H9 (cell line): ENCODE results near the gene TMEM236. TPM values are rescaled to one million over a fixed set of nuclear protein-coding genes. Genes with fewer than 3 reads are reported as not detected.
A peak's percentile ranks its signal among the peaks of the same experiment; 100 is the strongest.

Source experiments
- DNase-seq: peaks from one replicate; pipeline ENCODE4 v3.0.0-alpha.2; 2017
- H2AFZ ChIP-seq: one replicate; pipeline ENCODE4 v1.6.1; 2013; ENCODE audit warnings: mild to moderate bottlenecking, low read length, control low read depth, moderate library complexity
- H2AK5ac ChIP-seq: 2 replicates; pipeline ENCODE4 v1.6.1; 2013; ENCODE audit warnings: low read length, control low read depth, mixed read lengths; ENCODE audit not compliant: insufficient read length
- H2BK120ac ChIP-seq: one replicate; pipeline ENCODE4 v1.6.1; 2013; ENCODE audit warnings: low read depth, mild to moderate bottlenecking, low read length, control low read depth, inconsistent platforms; ENCODE audit not compliant: poor library complexity, severe bottlenecking
- H2BK12ac ChIP-seq: 2 replicates; pipeline ENCODE4 v1.6.1; 2013; ENCODE audit warnings: low read length, control low read depth, mixed read lengths, low read depth; ENCODE audit not compliant: insufficient read length
- H2BK15ac ChIP-seq: 2 replicates; pipeline ENCODE4 v1.6.1; 2013; ENCODE audit warnings: low read depth, low read length, control low read depth
- H2BK20ac ChIP-seq: one replicate; pipeline ENCODE4 v1.6.1; 2013; ENCODE audit warnings: low read depth, mild to moderate bottlenecking, low read length, control low read depth, inconsistent platforms; ENCODE audit not compliant: poor library complexity, severe bottlenecking
- H2BK5ac ChIP-seq: 2 replicates; pipeline ENCODE4 v1.6.1; 2013; ENCODE audit warnings: low read length, control low read depth, mixed read lengths; ENCODE audit not compliant: insufficient read length
- H3K14ac ChIP-seq: 2 replicates; pipeline ENCODE4 v1.6.1; 2013; ENCODE audit warnings: low read length, control low read depth; ENCODE audit not compliant: insufficient read depth
- H3K18ac ChIP-seq: 2 replicates; pipeline ENCODE4 v1.6.1; 2013; ENCODE audit warnings: low read depth, mild to moderate bottlenecking, mixed read lengths, low read length, control low read depth; ENCODE audit not compliant: insufficient read length
- H3K23ac ChIP-seq: 2 replicates; pipeline ENCODE4 v1.6.1; 2013; ENCODE audit warnings: low read length, control low read depth, mixed read lengths, low read depth; ENCODE audit not compliant: insufficient read length
- H3K23me2 ChIP-seq: 2 replicates; pipeline ENCODE4 v1.6.1; 2013; ENCODE audit warnings: low read depth, mild to moderate bottlenecking, mixed read lengths, low read length, control low read depth; ENCODE audit not compliant: insufficient read length, poor library complexity, severe bottlenecking
- H3K27ac ChIP-seq: 2 replicates; pipeline ENCODE4 v1.5.1; 2013; ENCODE audit warnings: low read length, control low read depth, mixed read lengths, low read depth; ENCODE audit not compliant: insufficient read length
- H3K27me3 ChIP-seq: 2 replicates; pipeline ENCODE4 v1.6.1; 2013; ENCODE audit warnings: low read length, control low read depth, inconsistent platforms; ENCODE audit not compliant: insufficient read depth
- H3K4ac ChIP-seq: 2 replicates; pipeline ENCODE4 v1.6.1; 2013; ENCODE audit warnings: low read depth, mild to moderate bottlenecking, control low read depth, inconsistent platforms, low read length, moderate library complexity
- H3K4me1 ChIP-seq: 2 replicates; pipeline ENCODE4 v1.6.1; 2013; ENCODE audit warnings: low read length, control low read depth, inconsistent platforms; ENCODE audit not compliant: insufficient read depth
- H3K4me2 ChIP-seq: 2 replicates; pipeline ENCODE4 v1.6.1; 2013; ENCODE audit warnings: low read length, control low read depth, mixed read lengths; ENCODE audit not compliant: insufficient read length, insufficient read depth
- H3K56ac ChIP-seq: 2 replicates; pipeline ENCODE4 v1.6.1; 2013; ENCODE audit warnings: low read depth, mild to moderate bottlenecking, mixed read lengths, low read length, control low read depth; ENCODE audit not compliant: insufficient read length
- H3K79me1 ChIP-seq: 2 replicates; pipeline ENCODE4 v1.6.1; 2013; ENCODE audit warnings: low read depth, mild to moderate bottlenecking, moderate library complexity, low read length, control low read depth, inconsistent platforms; ENCODE audit not compliant: insufficient read depth, poor library complexity, severe bottlenecking
- H3K79me2 ChIP-seq: 2 replicates; pipeline ENCODE4 v1.6.1; 2013; ENCODE audit warnings: low read length, control low read depth, inconsistent platforms; ENCODE audit not compliant: insufficient read depth
- H3K9ac ChIP-seq: 2 replicates; pipeline ENCODE4 v1.6.1; 2013; ENCODE audit warnings: low read length, control low read depth, mixed read lengths; ENCODE audit not compliant: insufficient read length; ENCODE audit errors: extremely low read depth
- H3K9me3 ChIP-seq: one replicate; pipeline ENCODE4 v1.6.1; 2013; ENCODE audit warnings: low read depth, low read length, inconsistent platforms; ENCODE audit not compliant: control insufficient read depth
- H3T11ph ChIP-seq: one replicate; pipeline ENCODE4 v1.6.1; 2013; ENCODE audit warnings: mild to moderate bottlenecking, low read length, control low read depth, inconsistent platforms
- H4K20me1 ChIP-seq: one replicate; pipeline ENCODE4 v1.6.1; 2013; ENCODE audit not compliant: control insufficient read depth, insufficient read length, insufficient read depth
- H4K5ac ChIP-seq: 2 replicates; pipeline ENCODE4 v1.6.1; 2013; ENCODE audit warnings: low read depth, mild to moderate bottlenecking, mixed read lengths, low read length, control low read depth; ENCODE audit not compliant: insufficient read length
- H4K8ac ChIP-seq: replicated peaks from 2 replicates; pipeline ENCODE4 v1.6.1; 2013; ENCODE audit warnings: low read length, control low read depth, mixed read lengths, low read depth; ENCODE audit not compliant: insufficient read length
- H4K91ac ChIP-seq: 2 replicates; pipeline ENCODE4 v1.6.1; 2013; ENCODE audit warnings: low read depth, mild to moderate bottlenecking, moderate library complexity, mixed read lengths, low read length, control low read depth; ENCODE audit not compliant: insufficient read length
- H3K27ac Mint-ChIP-seq, 3 experiments: 2 replicates in 2 of 3; 3 replicates in 1 of 3; pipeline ENCODE4 v1.8.0; 2020 to 2021; ENCODE audit warnings: mixed read lengths in 3 of 3, mild to moderate bottlenecking in 1 of 3, moderate library complexity in 1 of 3
- H3K27me3 Mint-ChIP-seq: 2 replicates; pipeline ENCODE4 v1.8.0; 2021; ENCODE audit warnings: low read depth, mild to moderate bottlenecking, moderate library complexity, mixed read lengths
- H3K36me3 Mint-ChIP-seq, 3 experiments: 2 replicates in 2 of 3; 3 replicates in 1 of 3; pipeline ENCODE4 v1.8.0; 2020 to 2021; ENCODE audit warnings: low read depth in 3 of 3, mixed read lengths in 3 of 3; ENCODE audit not compliant: insufficient read depth in 1 of 3
- H3K4me1 Mint-ChIP-seq, 2 experiments: 2 replicates each; pipeline ENCODE4 v1.8.0; 2020; ENCODE audit warnings: mixed read lengths in 2 of 2
- H3K4me3 Mint-ChIP-seq, 2 experiments: 2 replicates in 1 of 2; 3 replicates in 1 of 2; pipeline ENCODE4 v1.8.0; 2020 to 2021; ENCODE audit warnings: mild to moderate bottlenecking in 2 of 2, mixed read lengths in 2 of 2, moderate library complexity in 1 of 2
- H3K9me3 Mint-ChIP-seq, 2 experiments: 2 replicates in 1 of 2; 3 replicates in 1 of 2; pipeline ENCODE4 v1.8.0; 2020; ENCODE audit warnings: mild to moderate bottlenecking in 2 of 2, mixed read lengths in 2 of 2, moderate library complexity in 1 of 2
- WGBS: extraction: QIAGEN DNeasy Blood & Tissue Kit; methylation state at CpG from one replicate; pipeline ENCODE4 v1.1.7; 2013; ENCODE audit warnings: missing lambda C conversion rate, low lambda C conversion rate, mixed read lengths; ENCODE audit not compliant: insufficient read length; ENCODE audit errors: extremely low coverage; 5-methylcytosine and 5-hydroxymethylcytosine counted together
- total RNA-seq: library from RNA; stranded (reverse); gene quantifications from 2 replicates; pipeline ENCODE4 v1.2.1, GENCODE V29; 2021
- TF ChIP-seq, protein P1 (sequence below): fragments of 200-600 bp; sonication (generic); conservative IDR thresholded peaks from 3 replicates; pipeline ENCODE4 v1.8.0; 2021; ENCODE audit warnings: antibody characterized with exemption, mild to moderate bottlenecking

TMEM236 gene
- total RNA-seq, 1 experiment from 2014 or later, result not detected

DNA sequence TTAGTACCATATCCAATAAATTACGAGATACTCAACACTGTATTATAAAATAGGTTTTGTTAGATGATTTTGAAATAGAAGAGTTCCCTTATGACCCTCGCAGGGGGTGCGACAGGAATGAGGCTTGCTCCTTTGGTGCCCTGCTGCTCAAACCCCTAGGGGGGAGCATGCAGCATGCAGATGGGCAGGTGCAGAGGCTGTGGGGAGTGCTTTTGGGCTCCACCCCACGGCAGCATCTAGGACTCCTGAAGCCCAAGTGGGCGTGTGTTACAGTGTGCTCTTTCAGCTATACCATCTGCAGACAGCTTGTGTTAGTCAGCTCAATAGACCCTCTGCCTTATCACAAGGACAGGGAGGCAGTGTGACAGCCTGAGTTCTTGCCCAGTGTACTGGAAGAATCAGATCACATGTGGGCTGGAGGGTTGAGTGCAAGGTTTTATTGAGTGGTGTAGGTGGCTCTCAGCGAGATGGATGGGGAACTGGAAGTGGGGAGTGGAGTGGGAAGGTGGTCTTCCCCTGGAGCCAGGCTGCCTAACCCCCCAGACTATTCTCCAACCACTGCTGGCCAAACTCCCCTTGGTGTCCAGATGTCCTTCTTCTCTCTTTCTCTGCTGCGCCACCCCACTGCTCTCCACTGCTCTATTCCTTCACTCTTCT lies 54.0 kb downstream of the TMEM236 start:
- H2BK120ac ChIP-seq, result no peak overlapping the region

More for the DNA sequence above, 54.0 kb downstream of the TMEM236 start:
- Mint-ChIP-seq H3K9me3 (no peaks in the 10 kb centered on the region), H3K4me1 (peaks cover 12 to 14% of the 10 kb centered on the region in 2 experiments), H3K27me3 (no peaks in the 10 kb centered on the region), H3K36me3 (no peaks in the 10 kb centered on the region), H3K4me3 (no peak overlapping the region), H3K27ac (0 out of 7 replicates have a peak overlapping the region, but pooled peaks of 1 of the 3 experiments have one; percentile 51)
- Histone ChIP-seq H3K9me3 (no peaks in the 10 kb centered on the region), H4K5ac (no peak overlapping the region), H4K8ac (no peak overlapping the region), H3K27ac (no peak overlapping the region), H3K79me2 (no peaks in the 10 kb centered on the region), H3K23me2 (no peaks in the 10 kb centered on the region), H3K79me1 (no peaks in the 10 kb centered on the region), H3K4ac (no peak overlapping the region), H2BK20ac (no peak overlapping the region), H3K14ac (no peak overlapping the region), H3T11ph (no peak overlapping the region), H4K20me1 (no peaks in the 10 kb centered on the region), H3K56ac (no peak overlapping the region), H2BK5ac (no peak overlapping the region), H3K27me3 (no peaks in the 10 kb centered on the region), H2AFZ (no peak overlapping the region), H3K23ac (no peak overlapping the region), H3K9ac (no peak overlapping the region), H3K4me2 (no peak overlapping the region), H2BK15ac (no peak overlapping the region), H2BK12ac (no peak overlapping the region), H3K4me1 (no peaks in the 10 kb centered on the region), H4K91ac (no peak overlapping the region), H3K18ac (no peak overlapping the region), H2AK5ac (no peak overlapping the region)
- no peak for DNase-seq
- TF ChIP-seq, protein P1, sequence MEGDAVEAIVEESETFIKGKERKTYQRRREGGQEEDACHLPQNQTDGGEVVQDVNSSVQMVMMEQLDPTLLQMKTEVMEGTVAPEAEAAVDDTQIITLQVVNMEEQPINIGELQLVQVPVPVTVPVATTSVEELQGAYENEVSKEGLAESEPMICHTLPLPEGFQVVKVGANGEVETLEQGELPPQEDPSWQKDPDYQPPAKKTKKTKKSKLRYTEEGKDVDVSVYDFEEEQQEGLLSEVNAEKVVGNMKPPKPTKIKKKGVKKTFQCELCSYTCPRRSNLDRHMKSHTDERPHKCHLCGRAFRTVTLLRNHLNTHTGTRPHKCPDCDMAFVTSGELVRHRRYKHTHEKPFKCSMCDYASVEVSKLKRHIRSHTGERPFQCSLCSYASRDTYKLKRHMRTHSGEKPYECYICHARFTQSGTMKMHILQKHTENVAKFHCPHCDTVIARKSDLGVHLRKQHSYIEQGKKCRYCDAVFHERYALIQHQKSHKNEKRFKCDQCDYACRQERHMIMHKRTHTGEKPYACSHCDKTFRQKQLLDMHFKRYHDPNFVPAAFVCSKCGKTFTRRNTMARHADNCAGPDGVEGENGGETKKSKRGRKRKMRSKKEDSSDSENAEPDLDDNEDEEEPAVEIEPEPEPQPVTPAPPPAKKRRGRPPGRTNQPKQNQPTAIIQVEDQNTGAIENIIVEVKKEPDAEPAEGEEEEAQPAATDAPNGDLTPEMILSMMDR, result peak; percentile 53; the same call in 2 of the 3 replicates
- WGBS, result no CpG with 5 or more reads among the region's 7 CpGs
